ENCODE results near the gene AKAP13. TPM values are rescaled to one million over a fixed set of nuclear protein-coding genes. Genes with fewer than 3 reads are reported as not detected.

The AKAP13 gene
- total and polyA plus RNA-seq, 9 donors, result 45.3 to 190 (median 98.6) TPM

DNA sequence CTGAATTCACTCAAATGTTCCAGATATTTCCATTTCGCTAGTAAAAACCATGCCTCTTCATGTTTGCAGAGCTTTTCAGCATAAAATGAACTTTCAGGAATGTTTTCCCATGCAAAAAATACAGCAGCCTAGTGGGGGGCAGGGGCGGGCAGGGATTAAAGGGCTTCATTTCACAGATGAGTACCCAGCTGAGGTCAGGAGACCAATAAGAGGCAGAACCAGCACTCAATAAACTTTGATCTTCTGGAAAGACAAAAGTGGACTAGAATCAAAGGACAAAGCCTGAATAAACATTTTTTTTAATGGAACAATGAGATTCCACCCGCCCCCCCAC, 406.3 kb downstream of the AKAP13 start:
- Histone ChIP-seq H3K36me3 (no peaks in the 10 kb centered on the region), H3K27me3 (no peaks in the 10 kb centered on the region), H3K9me3 (no peaks in the 10 kb centered on the region), H3K4me1 (ENCODE audit: insufficient read depth) (peaks cover 14% of the 10 kb centered on the region), H3K4me3 (no peak overlapping the region), H3K27ac (no peak overlapping the region)
- 81 to 87% (median 85%) methylated on average over 3 of the region's 3 CpGs for WGBS, 3 donors
- intact Hi-C loops (cut with DNase I), result loop anchor here in 1 of 4 donors (5.0 kb wide), 1 partner anchor 34 kb away; no protein-coding TSS in a partner anchor
- DNase-seq, result no peak
- TF ChIP-seq POLR2A (IDR thresholded peaks at IDR 0.05), result no peak
- no peak for TF ChIP-seq EP300 (IDR thresholded peaks at IDR 0.05)
- TF ChIP-seq CTCF (IDR thresholded peaks at IDR 0.05), result no peak

GRCh38 chr15:85788771-85789495, 408.5 kb downstream of the AKAP13 start:
- H3K36me3 ChIP-seq, result no peaks in the 10 kb centered on the region
- peak in 1 of 5 donors; percentile 12 for DNase-seq
- H3K9me3 ChIP-seq, result no peaks in the 10 kb centered on the region
- H3K27me3 ChIP-seq, result no peaks in the 10 kb centered on the region
- WGBS, 3 donors, result 85 to 94% (median 91%) methylated on average over 12 of the region's 12 CpGs
- H3K27ac ChIP-seq, result no peak overlapping the region
- intact Hi-C loops (cut with DNase I), result loop anchor here in 1 of 4 donors (5.0 kb wide), 1 partner anchor 37 kb away; no protein-coding TSS in a partner anchor
- TF ChIP-seq EP300 (IDR thresholded peaks at IDR 0.05) (no peak), POLR2A (IDR thresholded peaks at IDR 0.05) (no peak), CTCF (IDR thresholded peaks at IDR 0.05) (no peak)
- H3K4me3 ChIP-seq, result no peak overlapping the region
- H3K4me1 ChIP-seq (ENCODE audit: insufficient read depth), result peaks cover 15% of the 10 kb centered on the region

DNA sequence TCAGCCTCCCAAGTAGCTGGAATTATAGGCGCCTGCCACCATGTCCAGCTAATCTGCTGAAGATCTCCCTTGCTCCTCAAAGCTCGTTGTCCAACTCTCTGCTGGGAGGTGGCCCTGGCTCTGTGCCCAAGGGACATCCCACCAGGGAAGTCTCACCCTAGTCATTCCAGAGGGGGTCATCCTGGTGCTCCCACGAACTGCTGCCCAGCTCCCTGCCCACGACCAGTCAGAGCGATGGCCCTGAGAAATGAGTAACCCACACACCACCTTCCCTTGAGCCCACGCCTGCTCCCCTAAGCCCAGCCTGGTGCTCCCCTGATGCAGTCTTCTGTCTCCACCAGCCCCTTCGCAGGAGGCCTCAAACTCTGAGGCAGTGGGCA, 409.1 kb downstream of the AKAP13 start:
- WGBS, 3 donors, result 90 to 96% (median 93%) methylated on average over 7 of the region's 7 CpGs
- DNase-seq, result no peak

DNA sequence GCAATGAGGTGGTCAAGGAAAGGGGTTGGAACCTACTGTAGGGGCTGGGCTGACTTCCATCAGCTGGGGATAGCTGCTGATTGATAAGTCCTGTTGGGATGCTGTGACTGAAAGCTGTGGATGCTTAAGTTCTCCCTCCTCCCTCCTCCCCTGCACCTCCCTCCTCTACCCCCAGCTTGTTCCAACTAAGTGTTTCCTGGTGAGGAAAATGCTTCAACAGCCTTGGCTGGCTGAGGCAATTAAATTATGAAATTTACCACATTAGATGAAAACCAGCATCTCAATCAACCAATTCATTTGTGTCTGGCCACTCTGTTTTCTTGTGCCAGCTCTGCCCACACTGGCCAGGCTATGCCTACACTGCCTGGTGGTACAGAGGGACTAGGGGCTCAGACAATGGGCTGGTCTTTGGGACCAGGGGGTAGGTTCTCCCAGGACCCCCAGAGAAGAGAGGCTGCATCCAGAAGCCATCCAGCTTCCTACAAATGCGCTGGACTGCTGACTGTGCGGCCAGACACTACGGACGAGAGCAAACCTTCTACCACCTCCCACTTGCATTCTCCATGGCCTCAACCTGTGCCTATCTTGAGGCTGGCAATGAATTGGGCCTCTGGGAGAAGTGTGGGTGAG, 411.8 kb downstream of the AKAP13 start:
- intact Hi-C loops (cut with DNase I), result loop anchor here in 2 of 4 donors (5.0 to 10.0 kb wide), 2 partner anchors 40 to 177 kb away; no protein-coding TSS in a partner anchor

More for the DNA sequence above, 409.1 kb downstream of the AKAP13 start:
- no peak for TF ChIP-seq POLR2A (IDR thresholded peaks at IDR 0.05)
- TF ChIP-seq CTCF (IDR thresholded peaks at IDR 0.05), result no peak
- TF ChIP-seq EP300 (IDR thresholded peaks at IDR 0.05), result no peak
- Histone ChIP-seq H3K9me3 (no peaks in the 10 kb centered on the region), H3K27me3 (no peaks in the 10 kb centered on the region), H3K36me3 (no peaks in the 10 kb centered on the region), H3K27ac (no peak overlapping the region), H3K4me3 (no peak overlapping the region), H3K4me1 (ENCODE audit: insufficient read depth) (peaks cover 15% of the 10 kb centered on the region)
- intact Hi-C loops (cut with DNase I), result loop anchor here in 1 of 4 donors (5.0 kb wide), 1 partner anchor 37 kb away; no protein-coding TSS in a partner anchor

More for the DNA sequence above, 411.8 kb downstream of the AKAP13 start:
- Histone ChIP-seq H3K27me3 (no peaks in the 10 kb centered on the region), H3K36me3 (no peaks in the 10 kb centered on the region), H3K4me1 (ENCODE audit: insufficient read depth) (peaks cover 5% of the 10 kb centered on the region), H3K4me3 (no peak overlapping the region), H3K9me3 (no peaks in the 10 kb centered on the region), H3K27ac (no peak overlapping the region)
- peak in 1 of 5 donors; percentile 26 for DNase-seq
- WGBS, 3 donors, result 95 to 100% (median 95%) methylated on average over 4 of the region's 4 CpGs
- TF ChIP-seq POLR2A (IDR thresholded peaks at IDR 0.05) (no peak), EP300 (IDR thresholded peaks at IDR 0.05) (no peak), CTCF (IDR thresholded peaks at IDR 0.05) (no peak)

Measured in ovary (tissue), 9 donors.